Astrocyte (in vitro differentiated cells and primary cell): ENCODE data around the gene USH1C. TPM values are rescaled to one million over a fixed set of nuclear protein-coding genes. Genes with fewer than 3 reads are reported as not detected.

Experiments
- DNase-seq: peaks from one replicate; pipeline ENCODE4 v3.0.0-alpha.2; 2010; ENCODE audit warnings: low read depth
- FAIRE-seq: peaks from 2 replicates; lab custom pipeline; 2011; peaks lifted over from hg19 to GRCh38; lab: Jason Lieb, UNC
- H2AFZ ChIP-seq: 2 replicates; pipeline ENCODE4 v1.6.0; 2012; ENCODE audit warnings: low read depth, low read length, inconsistent platforms
- H3K27ac ChIP-seq: 2 replicates; pipeline ENCODE4 v1.5.1; 2011; ENCODE audit warnings: low read depth, low read length, inconsistent platforms
- H3K27me3 ChIP-seq: 2 replicates; pipeline ENCODE4 v1.6.0; 2011; ENCODE audit warnings: low read length, inconsistent platforms; ENCODE audit not compliant: insufficient read depth
- H3K36me3 ChIP-seq: 2 replicates; pipeline ENCODE4 v1.5.1; 2011; ENCODE audit warnings: low read length, inconsistent platforms; ENCODE audit not compliant: insufficient read depth
- H3K4me1 ChIP-seq: 2 replicates; pipeline ENCODE4 v1.5.1; 2011; ENCODE audit warnings: low read length, inconsistent platforms; ENCODE audit not compliant: insufficient read depth
- H3K4me2 ChIP-seq: 2 replicates; pipeline ENCODE4 v1.6.0; 2012; ENCODE audit warnings: low read length, inconsistent platforms
- H3K4me3 ChIP-seq: 2 replicates; pipeline ENCODE4 v1.5.1; 2011; ENCODE audit warnings: low read depth, mild to moderate bottlenecking, low read length, inconsistent platforms; ENCODE audit not compliant: insufficient read depth
- H3K79me2 ChIP-seq: 2 replicates; pipeline ENCODE4 v1.6.0; 2012; ENCODE audit warnings: mild to moderate bottlenecking, low read length, inconsistent platforms; ENCODE audit not compliant: insufficient read depth
- H3K9ac ChIP-seq: 2 replicates; pipeline ENCODE4 v1.6.0; 2012; ENCODE audit warnings: mild to moderate bottlenecking, low read length, inconsistent platforms
- H3K9me3 ChIP-seq: 2 replicates; pipeline ENCODE4 v1.5.1; 2012; ENCODE audit warnings: low read depth, mild to moderate bottlenecking, low read length, inconsistent platforms; ENCODE audit not compliant: insufficient read depth
- H4K20me1 ChIP-seq: 2 replicates; pipeline ENCODE4 v1.6.0; 2012; ENCODE audit warnings: low read length, inconsistent platforms; ENCODE audit not compliant: insufficient read depth
- H3K27ac Mint-ChIP-seq: one replicate; pipeline ENCODE4 v1.8.0; 2021; ENCODE audit warnings: mild to moderate bottlenecking, mixed read lengths; ENCODE audit not compliant: unreplicated experiment
- H3K27me3 Mint-ChIP-seq: one replicate; pipeline ENCODE4 v1.8.0; 2021; ENCODE audit warnings: low read depth, mixed read lengths; ENCODE audit not compliant: unreplicated experiment
- H3K36me3 Mint-ChIP-seq: one replicate; pipeline ENCODE4 v1.8.0; 2021; ENCODE audit warnings: low read depth, mixed read lengths; ENCODE audit not compliant: unreplicated experiment
- H3K4me1 Mint-ChIP-seq: one replicate; pipeline ENCODE4 v1.8.0; 2021; ENCODE audit warnings: low read depth, mixed read lengths; ENCODE audit not compliant: unreplicated experiment
- H3K4me3 Mint-ChIP-seq: one replicate; pipeline ENCODE4 v1.8.0; 2021; ENCODE audit warnings: mild to moderate bottlenecking, moderate library complexity, mixed read lengths; ENCODE audit not compliant: unreplicated experiment
- H3K9me3 Mint-ChIP-seq: one replicate; pipeline ENCODE4 v1.8.0; 2021; ENCODE audit warnings: mild to moderate bottlenecking, mixed read lengths; ENCODE audit not compliant: unreplicated experiment
- CTCF ChIP-seq: IDR thresholded peaks from 2 replicates; pipeline ENCODE4 v1.5.1; 2011; ENCODE audit warnings: low read depth, mild to moderate bottlenecking, inconsistent platforms, low read length, moderate library complexity; ENCODE audit not compliant: insufficient read depth
- EZH2 ChIP-seq: IDR thresholded peaks from 2 replicates; pipeline ENCODE4 v1.6.1; 2012; ENCODE audit warnings: mild to moderate bottlenecking, low read length, inconsistent platforms; ENCODE audit not compliant: insufficient read depth
- total RNA-seq: library from RNA; stranded (reverse); gene quantifications from 2 replicates; pipeline ENCODE4 v1.2.1, GENCODE V29; 2021

USH1C gene
- total RNA-seq, 1 donor from 2014 or later: not detected

GRCh38 chr11:17498475-17498874 lies 45.7 kb downstream of the USH1C start:
- Mint-ChIP-seq H3K27ac (no peak overlapping the region), H3K27me3 (peaks cover 67% of the 10 kb centered on the region), H3K4me3 (no peak overlapping the region), H3K9me3 (peaks cover 5% of the 10 kb centered on the region), H3K4me1 (no peaks in the 10 kb centered on the region), H3K36me3 (peaks cover 3% of the 10 kb centered on the region)
- peaks cover 7% of the 10 kb centered on the region for H3K27me3 ChIP-seq
- FAIRE-seq (no peak), DNase-seq (no peak)
- TF ChIP-seq CTCF (peak; percentile 18), EZH2 (no peak)
- H3K4me3 ChIP-seq: no peak overlapping the region
- H3K9ac ChIP-seq: no peak overlapping the region
- H3K79me2 ChIP-seq: no peaks in the 10 kb centered on the region
- H3K4me1 ChIP-seq: no peaks in the 10 kb centered on the region
- no peak overlapping the region for H2AFZ ChIP-seq
- H3K36me3 ChIP-seq: no peaks in the 10 kb centered on the region
- no peaks in the 10 kb centered on the region for H3K9me3 ChIP-seq
- no peak overlapping the region for H3K27ac ChIP-seq
- no peak overlapping the region for H3K4me2 ChIP-seq
- no peaks in the 10 kb centered on the region for H4K20me1 ChIP-seq

GRCh38 chr11:17498058-17498457 lies 46.2 kb downstream of the USH1C start:
- Histone ChIP-seq H3K27me3 (peaks cover 7% of the 10 kb centered on the region), H3K36me3 (no peaks in the 10 kb centered on the region), H3K9me3 (no peaks in the 10 kb centered on the region), H3K27ac (no peak overlapping the region), H2AFZ (no peak overlapping the region), H3K4me1 (no peaks in the 10 kb centered on the region), H3K9ac (no peak overlapping the region), H3K4me3 (no peak overlapping the region), H3K4me2 (no peak overlapping the region), H3K79me2 (no peaks in the 10 kb centered on the region), H4K20me1 (no peaks in the 10 kb centered on the region)
- H3K4me3 Mint-ChIP-seq: no peak overlapping the region
- no peak for DNase-seq
- H3K27me3 Mint-ChIP-seq: peaks cover 65% of the 10 kb centered on the region
- H3K9me3 Mint-ChIP-seq: peaks cover 5% of the 10 kb centered on the region
- no peak for TF ChIP-seq CTCF
- no peak for TF ChIP-seq EZH2
- no peaks in the 10 kb centered on the region for H3K4me1 Mint-ChIP-seq
- FAIRE-seq: no peak
- no peak overlapping the region for H3K27ac Mint-ChIP-seq
- peaks cover 3% of the 10 kb centered on the region for H3K36me3 Mint-ChIP-seq

GRCh38 chr11:17496406-17496805 lies 47.8 kb downstream of the USH1C start:
- FAIRE-seq: no peak
- H3K36me3 Mint-ChIP-seq: peaks cover 3% of the 10 kb centered on the region
- no peak overlapping the region for H3K4me3 Mint-ChIP-seq
- Histone ChIP-seq H3K36me3 (no peaks in the 10 kb centered on the region), H3K9me3 (no peaks in the 10 kb centered on the region), H3K4me1 (no peaks in the 10 kb centered on the region), H3K27ac (no peak overlapping the region), H3K4me2 (no peak overlapping the region), H3K9ac (no peak overlapping the region), H3K4me3 (no peak overlapping the region), H3K79me2 (no peaks in the 10 kb centered on the region), H3K27me3 (peaks cover 7% of the 10 kb centered on the region), H2AFZ (no peak overlapping the region), H4K20me1 (no peaks in the 10 kb centered on the region)
- H3K27ac Mint-ChIP-seq: no peak overlapping the region
- no peak for DNase-seq
- peaks cover 66% of the 10 kb centered on the region for H3K27me3 Mint-ChIP-seq
- H3K9me3 Mint-ChIP-seq: peaks cover 5% of the 10 kb centered on the region
- TF ChIP-seq EZH2: no peak
- TF ChIP-seq CTCF: no peak
- H3K4me1 Mint-ChIP-seq: no peaks in the 10 kb centered on the region
